ENCODE results near the gene ZNF835.
A peak's percentile ranks its signal among the peaks of the same experiment; 100 is the strongest.

The ZNF835 gene

GRCh38 chr19:56661248-56661647, 10.3 kb downstream of the ZNF835 start:
- DNase-seq, result no peak

- peak; percentile 63 for DNase-seq
These were observed 11.0 kb downstream of the ZNF835 start for GRCh38 chr19:56660381-56661107.

- no peak for DNase-seq
These were observed 17.4 kb downstream of the ZNF835 start for GRCh38 chr19:56654151-56654550.

- no peak for DNase-seq
These were observed 28.0 kb downstream of the ZNF835 start for GRCh38 chr19:56643460-56643955.

GRCh38 chr19:56642711-56643459, 28.7 kb downstream of the ZNF835 start, which contains the start of gene SMIM17:
Gene SMIM17, plus strand, starts transcription at chr19:56643159. Its CDS starts 2,509 bp downstream, at chr19:56645668.
- DNase-seq, result no peak

GRCh38 chr19:56639217-56639616, 32.3 kb downstream of the ZNF835 start:
- DNase-seq, result peak; percentile 74

- peak; percentile 95 for DNase-seq
These were observed 33.5 kb downstream of the ZNF835 start for GRCh38 chr19:56637976-56638555.

- DNase-seq, result no peak
These were observed 38.5 kb downstream of the ZNF835 start for GRCh38 chr19:56633021-56633420.

- no peak for DNase-seq
These were observed 45.8 kb downstream of the ZNF835 start for GRCh38 chr19:56625708-56626107.

GRCh38 chr19:56623006-56623405, 48.6 kb downstream of the ZNF835 start:
- DNase-seq, result no peak

GRCh38 chr19:56622374-56622773, 49.2 kb downstream of the ZNF835 start:
- no peak for DNase-seq

GRCh38 chr19:56619121-56619520, 52.4 kb downstream of the ZNF835 start:
- no peak for DNase-seq

- DNase-seq, result no peak
These were observed 54.0 kb downstream of the ZNF835 start for GRCh38 chr19:56617531-56617930.

GRCh38 chr19:56613639-56614038, 57.9 kb downstream of the ZNF835 start:
- DNase-seq, result no peak

- no peak for DNase-seq
These were observed 58.8 kb downstream of the ZNF835 start for GRCh38 chr19:56612737-56613136.

Measured in OCI-M1 (cell line).